ENCODE data around the gene EML5. TPM values are rescaled to one million over a fixed set of nuclear protein-coding genes. Genes with fewer than 3 reads are reported as not detected.

EML5 gene
- total RNA-seq, 1 donor from 2014 or later: not detected

DNA sequence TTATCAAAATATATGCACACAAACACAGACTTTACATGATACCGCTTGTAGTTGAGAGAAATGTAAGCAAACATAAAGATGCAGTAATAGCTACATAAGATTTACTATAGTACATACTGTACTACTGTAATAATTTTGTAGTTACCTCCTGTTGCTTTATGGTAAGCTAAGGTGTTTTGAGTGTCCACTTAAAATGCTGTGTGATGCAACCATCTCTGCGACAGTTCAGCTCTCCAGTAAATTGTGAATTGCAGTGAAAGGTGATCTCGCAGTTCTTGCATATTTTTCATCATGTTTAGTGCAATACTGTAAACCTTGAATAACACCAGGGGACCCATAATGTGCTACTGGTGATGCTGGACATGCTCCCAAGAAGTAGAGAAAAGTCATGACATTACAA is 208.3 kb downstream of the EML5 start:
- DNase-seq (ENCODE audit: low spot score): no peak
- Mint-ChIP-seq H3K9me3 (ENCODE audit: low read depth) (no peaks in the 10 kb centered on the region), H3K27me3 (ENCODE audit: low read depth) (no peaks in the 10 kb centered on the region), H3K4me1 (ENCODE audit: low read depth) (peaks cover 3% of the 10 kb centered on the region), H3K27ac (ENCODE audit: unreplicated experiment) (no peak overlapping the region), H3K4me3 (ENCODE audit: unreplicated experiment) (no peak overlapping the region), H3K36me3 (ENCODE audit: low read depth) (peaks cover 36% of the 10 kb centered on the region)
- TF ChIP-seq, protein P1, sequence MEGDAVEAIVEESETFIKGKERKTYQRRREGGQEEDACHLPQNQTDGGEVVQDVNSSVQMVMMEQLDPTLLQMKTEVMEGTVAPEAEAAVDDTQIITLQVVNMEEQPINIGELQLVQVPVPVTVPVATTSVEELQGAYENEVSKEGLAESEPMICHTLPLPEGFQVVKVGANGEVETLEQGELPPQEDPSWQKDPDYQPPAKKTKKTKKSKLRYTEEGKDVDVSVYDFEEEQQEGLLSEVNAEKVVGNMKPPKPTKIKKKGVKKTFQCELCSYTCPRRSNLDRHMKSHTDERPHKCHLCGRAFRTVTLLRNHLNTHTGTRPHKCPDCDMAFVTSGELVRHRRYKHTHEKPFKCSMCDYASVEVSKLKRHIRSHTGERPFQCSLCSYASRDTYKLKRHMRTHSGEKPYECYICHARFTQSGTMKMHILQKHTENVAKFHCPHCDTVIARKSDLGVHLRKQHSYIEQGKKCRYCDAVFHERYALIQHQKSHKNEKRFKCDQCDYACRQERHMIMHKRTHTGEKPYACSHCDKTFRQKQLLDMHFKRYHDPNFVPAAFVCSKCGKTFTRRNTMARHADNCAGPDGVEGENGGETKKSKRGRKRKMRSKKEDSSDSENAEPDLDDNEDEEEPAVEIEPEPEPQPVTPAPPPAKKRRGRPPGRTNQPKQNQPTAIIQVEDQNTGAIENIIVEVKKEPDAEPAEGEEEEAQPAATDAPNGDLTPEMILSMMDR (IDR thresholded peaks at IDR 0.05): no peak

DNA sequence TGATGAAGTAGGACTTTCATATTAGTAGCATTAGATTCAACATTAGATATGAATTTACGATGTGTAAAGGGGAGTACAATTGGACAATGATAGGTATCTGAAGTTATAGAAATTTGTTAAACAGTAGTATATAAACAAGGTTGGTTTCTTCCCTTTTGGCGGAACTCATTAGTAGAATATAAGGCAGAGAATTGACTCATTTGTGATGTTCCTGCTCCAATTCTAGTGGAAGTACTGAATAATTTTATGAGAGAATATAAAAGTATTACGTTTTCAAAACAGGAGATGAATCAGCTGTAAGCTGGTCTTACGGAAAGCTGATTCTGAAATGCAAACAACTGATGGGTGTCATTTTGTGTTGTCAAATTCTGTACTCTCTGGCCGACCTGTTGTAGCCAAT is 216.5 kb downstream of the EML5 start:
- TF ChIP-seq, protein P1 (IDR thresholded peaks at IDR 0.05): no peak
- Mint-ChIP-seq H3K4me1 (ENCODE audit: low read depth) (no peaks in the 10 kb centered on the region), H3K27ac (ENCODE audit: unreplicated experiment) (no peak overlapping the region), H3K36me3 (ENCODE audit: low read depth) (peaks cover 54% of the 10 kb centered on the region), H3K27me3 (ENCODE audit: low read depth) (no peaks in the 10 kb centered on the region), H3K9me3 (ENCODE audit: low read depth) (no peaks in the 10 kb centered on the region), H3K4me3 (ENCODE audit: unreplicated experiment) (no peak overlapping the region)
- no peak for DNase-seq (ENCODE audit: low spot score)

DNA sequence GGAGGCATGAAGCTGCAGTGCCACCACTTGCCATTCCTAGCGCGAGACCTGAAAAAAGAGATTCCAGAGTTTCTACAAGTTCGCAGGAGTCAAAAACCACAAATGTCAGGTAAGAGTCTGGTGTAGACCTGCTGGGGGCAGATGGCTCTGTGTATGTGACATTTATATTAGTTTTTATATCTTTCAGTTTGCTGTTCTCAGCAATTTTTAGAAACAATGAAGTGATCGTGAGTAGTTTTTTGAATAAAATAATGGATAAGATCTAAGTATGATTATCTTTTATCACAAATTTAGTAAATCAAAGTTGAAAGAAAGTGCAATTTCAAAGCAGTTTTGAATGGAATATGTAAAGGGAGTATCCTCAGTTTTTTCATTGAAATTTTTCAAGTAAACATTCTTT is 220.6 kb downstream of the EML5 start:
- no peaks in the 10 kb centered on the region for H3K4me1 Mint-ChIP-seq (ENCODE audit: low read depth)
- no peaks in the 10 kb centered on the region for H3K9me3 Mint-ChIP-seq (ENCODE audit: low read depth)
- H3K36me3 Mint-ChIP-seq (ENCODE audit: low read depth): peaks cover 47% of the 10 kb centered on the region
- no peaks in the 10 kb centered on the region for H3K27me3 Mint-ChIP-seq (ENCODE audit: low read depth)
- no peak overlapping the region for H3K27ac Mint-ChIP-seq (ENCODE audit: unreplicated experiment)
- no peak for DNase-seq (ENCODE audit: low spot score)
- H3K4me3 Mint-ChIP-seq (ENCODE audit: unreplicated experiment): no peak overlapping the region
- TF ChIP-seq, protein P1 (IDR thresholded peaks at IDR 0.05): no peak

DNA sequence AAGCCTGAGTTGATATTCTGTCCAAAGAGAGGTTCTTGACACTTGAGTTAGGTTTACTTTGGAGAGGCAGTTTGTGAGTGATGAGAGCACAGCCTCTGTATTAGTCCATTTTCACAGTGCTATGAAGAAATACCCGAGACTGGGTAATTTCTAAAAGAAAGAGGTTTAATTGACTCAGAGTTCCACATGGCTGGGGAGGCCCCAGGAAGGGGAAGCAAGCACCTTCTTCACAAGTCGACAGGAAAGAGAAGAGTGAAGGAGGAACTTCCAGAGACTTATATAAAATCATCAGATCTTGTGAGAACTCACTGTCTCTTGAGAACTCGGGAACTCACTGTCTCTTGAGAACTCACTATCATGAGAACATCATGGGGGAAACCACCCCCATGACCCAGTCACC is 224.6 kb downstream of the EML5 start:
- Mint-ChIP-seq H3K9me3 (ENCODE audit: low read depth) (no peaks in the 10 kb centered on the region), H3K4me1 (ENCODE audit: low read depth) (peaks cover 13% of the 10 kb centered on the region), H3K27ac (ENCODE audit: unreplicated experiment) (no peak overlapping the region), H3K36me3 (ENCODE audit: low read depth) (peaks cover 28% of the 10 kb centered on the region), H3K4me3 (ENCODE audit: unreplicated experiment) (no peak overlapping the region), H3K27me3 (ENCODE audit: low read depth) (no peaks in the 10 kb centered on the region)
- TF ChIP-seq, protein P1 (IDR thresholded peaks at IDR 0.05): no peak
- DNase-seq (ENCODE audit: low spot score): no peak

DNA sequence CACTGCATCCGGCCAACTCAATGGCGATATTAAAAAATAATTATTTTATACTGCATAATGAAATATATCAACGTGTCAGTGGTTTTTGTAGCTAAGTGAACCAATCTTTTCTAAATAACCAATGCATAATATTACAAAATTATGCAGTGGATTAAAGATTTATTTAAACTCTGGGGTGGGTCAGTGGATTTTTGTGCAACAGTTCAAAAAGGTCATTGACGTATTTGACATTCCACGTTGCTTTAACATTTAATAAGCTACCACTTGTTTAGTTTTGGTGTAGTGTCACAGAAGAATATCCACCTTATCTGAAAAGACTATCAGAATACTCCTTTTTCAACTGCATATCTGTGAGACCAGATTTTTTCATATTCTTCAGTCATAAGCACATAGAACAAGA is 227.3 kb downstream of the EML5 start:
- H3K4me1 Mint-ChIP-seq (ENCODE audit: low read depth): peaks cover 23% of the 10 kb centered on the region
- no peaks in the 10 kb centered on the region for H3K27me3 Mint-ChIP-seq (ENCODE audit: low read depth)
- H3K9me3 Mint-ChIP-seq (ENCODE audit: low read depth): no peaks in the 10 kb centered on the region
- H3K4me3 Mint-ChIP-seq (ENCODE audit: unreplicated experiment): no peak overlapping the region
- DNase-seq (ENCODE audit: low spot score): no peak
- no peak overlapping the region for H3K27ac Mint-ChIP-seq (ENCODE audit: unreplicated experiment)
- TF ChIP-seq, protein P1 (IDR thresholded peaks at IDR 0.05): no peak
- H3K36me3 Mint-ChIP-seq (ENCODE audit: low read depth): peaks cover 13% of the 10 kb centered on the region

Measured in chondrocyte (in vitro differentiated cells).